CD14-positive monocyte (primary cell): ENCODE measurements around the gene C22orf39. TPM values are rescaled to one million over a fixed set of nuclear protein-coding genes. Genes with fewer than 3 reads are reported as not detected.
A peak's percentile ranks its signal among the peaks of the same experiment; 100 is the strongest.

Source experiments
- DNase-seq, 3 donors: peaks; one replicate each; pipeline ENCODE4 v3.0.0-alpha.2; 2011 to 2022
- H2AFZ ChIP-seq: 2 replicates; pipeline ENCODE4 v1.6.0; 2012; ENCODE audit warnings: mild to moderate bottlenecking, low read depth, low read length, inconsistent platforms; ENCODE audit not compliant: insufficient read depth, poor library complexity, severe bottlenecking
- H3K27ac ChIP-seq, 2 donors: 1 replicate in 1 of 2; 2 replicates in 1 of 2; pipeline ENCODE4 v1.5.1; 2012 to 2013; ENCODE audit warnings: low read length in 2 of 2, control low read depth in 1 of 2, inconsistent platforms in 1 of 2, low read depth in 1 of 2, mild to moderate bottlenecking in 1 of 2
- H3K27me3 ChIP-seq, 2 donors: one replicate each; pipeline versions ENCODE4 v1.6.0 to v1.6.1; 2011 to 2013; ENCODE audit warnings: low read length in 2 of 2; ENCODE audit not compliant: control insufficient read depth in 2 of 2, insufficient read depth in 2 of 2
- H3K36me3 ChIP-seq, 2 donors: replicated peaks in 1 of 2; 1 replicate in 1 of 2; 2 replicates in 1 of 2; pipeline versions ENCODE4 v1.5.1 to v1.6.1; 2012 to 2013; ENCODE audit warnings: low read length in 2 of 2, control low read depth in 1 of 2, inconsistent platforms in 1 of 2, mild to moderate bottlenecking in 1 of 2; ENCODE audit not compliant: insufficient read depth in 2 of 2, control insufficient read depth in 1 of 2
- H3K4me1 ChIP-seq, 2 donors: 1 replicate in 1 of 2; 2 replicates in 1 of 2; pipeline versions ENCODE4 v1.5.1 to v1.6.1; 2012 to 2013; ENCODE audit warnings: low read length in 2 of 2, control low read depth in 1 of 2, inconsistent platforms in 1 of 2, mild to moderate bottlenecking in 1 of 2, moderate library complexity in 1 of 2; ENCODE audit not compliant: insufficient read depth in 2 of 2, control insufficient read depth in 1 of 2
- H3K4me2 ChIP-seq: replicated peaks from 2 replicates; pipeline ENCODE3; 2012; ENCODE audit warnings: low read length, moderate library complexity, mild to moderate bottlenecking; ENCODE audit not compliant: poor library complexity, severe bottlenecking; ENCODE audit errors: extremely low read depth
- H3K4me3 ChIP-seq, 3 experiments: fragments of 200-600 bp in 1 of 3; sonication (generic) in 1 of 3; replicated peaks in 1 of 3; 1 replicate in 2 of 3; 2 replicates in 1 of 3; pipeline ENCODE4 v1.5.1; 2011 to 2013; ENCODE audit warnings: low read length in 3 of 3, mild to moderate bottlenecking in 3 of 3, control low read depth in 2 of 3, low read depth in 2 of 3, inconsistent platforms in 1 of 3, moderate library complexity in 1 of 3
- H3K79me2 ChIP-seq: 2 replicates; pipeline ENCODE4 v1.6.0; 2012; ENCODE audit warnings: mild to moderate bottlenecking, control low read depth, inconsistent platforms, low read length, moderate library complexity; ENCODE audit not compliant: insufficient read depth
- H3K9ac ChIP-seq: 2 replicates; pipeline ENCODE4 v1.6.0; 2017; ENCODE audit warnings: low read length, mild to moderate bottlenecking; ENCODE audit not compliant: insufficient read depth, poor library complexity, severe bottlenecking
- H3K9me3 ChIP-seq, 2 donors: replicated peaks in 1 of 2; 1 replicate in 1 of 2; 2 replicates in 1 of 2; pipeline versions ENCODE4 v1.5.1 to v1.6.1; 2012 to 2013; ENCODE audit warnings: low read length in 2 of 2, control low read depth in 1 of 2; ENCODE audit not compliant: control insufficient read depth in 1 of 2, insufficient read depth in 1 of 2
- H4K20me1 ChIP-seq: 2 replicates; pipeline ENCODE4 v1.6.0; 2012; ENCODE audit warnings: mild to moderate bottlenecking, low read length, control low read depth, moderate library complexity; ENCODE audit not compliant: insufficient read depth
- H3K27ac Mint-ChIP-seq, 7 donors: one replicate each; pipeline ENCODE4 v1.8.0; 2020; ENCODE audit warnings: mild to moderate bottlenecking in 7 of 7, mixed read lengths in 7 of 7, moderate library complexity in 6 of 7, inconsistent platforms in 2 of 7
- H3K27me3 Mint-ChIP-seq, 3 donors: one replicate each; pipeline ENCODE4 v1.8.0; 2021 to 2022; ENCODE audit warnings: low read depth in 3 of 3, mild to moderate bottlenecking in 3 of 3, mixed read lengths in 3 of 3, moderate library complexity in 3 of 3, inconsistent platforms in 1 of 3
- H3K36me3 Mint-ChIP-seq, 2 donors: one replicate each; pipeline ENCODE4 v1.8.0; 2020; ENCODE audit warnings: mixed read lengths in 2 of 2, inconsistent platforms in 1 of 2, mild to moderate bottlenecking in 1 of 2
- H3K4me1 Mint-ChIP-seq: one replicate; pipeline ENCODE4 v1.8.0; 2020; ENCODE audit warnings: mild to moderate bottlenecking, mixed read lengths
- H3K4me3 Mint-ChIP-seq, 2 donors: one replicate each; pipeline ENCODE4 v1.8.0; 2020; ENCODE audit warnings: mild to moderate bottlenecking in 2 of 2, mixed read lengths in 2 of 2, moderate library complexity in 1 of 2
- H3K9me3 Mint-ChIP-seq, 7 donors: one replicate each; pipeline ENCODE4 v1.8.0; 2020 to 2022; ENCODE audit warnings: mixed read lengths in 7 of 7, mild to moderate bottlenecking in 6 of 7, moderate library complexity in 6 of 7, inconsistent platforms in 2 of 7
- CTCF ChIP-seq: fragments of 200-600 bp; IDR thresholded peaks from one replicate; pipeline ENCODE4 v1.8.0; 2022; ENCODE audit warnings: antibody characterized with exemption, mild to moderate bottlenecking
- WGBS: methylation state at CpG from one replicate; pipeline ENCODE4 v1.1.5; 2013; ENCODE audit warnings: missing lambda C conversion rate; ENCODE audit not compliant: insufficient coverage; 5-methylcytosine and 5-hydroxymethylcytosine counted together
- intact Hi-C, 2 donors: fragments of 100-400 bp; cut with micrococcal nuclease; formaldehyde crosslinking; loops; one replicate each; pipeline versions ENCODE4 v1.15.0 to v1.15.1; 2023
- polyA plus RNA-seq, 3 donors: library from polyadenylated mRNA; depleted of rRNA in 1 of 3; unstranded in 2 of 3; stranded (reverse) in 1 of 3; fragments of 300-500 nt in 2 of 3; fragments of >200 nt in 1 of 3; fragmentation: Illumina TruSeq in 2 of 3; gene quantifications; 1 replicate in 2 of 3; 2 replicates in 1 of 3; pipeline ENCODE4 v1.2.3, GENCODE V29; 2012 to 2021

The C22orf39 gene
- polyA plus RNA-seq, 3 donors = 21.2 to 40.3 (median 38.4) TPM

GRCh38 chr22:19394274-19395050 lies 53.0 kb downstream of the C22orf39 start:
- no peaks in the 10 kb centered on the region for H3K4me1 ChIP-seq
- peak overlapping the region in 2 of 7 donors; percentile 31 to 42 for H3K27ac Mint-ChIP-seq
- no peak overlapping the region for H2AFZ ChIP-seq
- WGBS = 96% methylated on average over 6 of the region's 8 CpGs
- intact Hi-C loops = no loop called here
- H3K4me1 Mint-ChIP-seq = no peaks in the 10 kb centered on the region
- peaks cover 0 to 2% (median 0%) of the 10 kb centered on the region in 3 donors for H3K27me3 Mint-ChIP-seq
- H3K9me3 Mint-ChIP-seq = no peaks in the 10 kb centered on the region
- peaks cover 92 to 99% of the 10 kb centered on the region in 2 donors for H3K36me3 ChIP-seq
- H3K9me3 ChIP-seq = no peaks in the 10 kb centered on the region
- H3K4me3 ChIP-seq = no peak overlapping the region
- no peaks in the 10 kb centered on the region for H3K27me3 ChIP-seq
- H3K4me3 Mint-ChIP-seq = no peak overlapping the region
- TF ChIP-seq CTCF = no peak
- H3K4me2 ChIP-seq = no peak overlapping the region
- no peaks in the 10 kb centered on the region for H3K79me2 ChIP-seq
- H4K20me1 ChIP-seq = no peaks in the 10 kb centered on the region
- DNase-seq = no peak
- no peak overlapping the region for H3K27ac ChIP-seq
- H3K9ac ChIP-seq = no peak overlapping the region
- peaks cover 84 to 94% of the 10 kb centered on the region in 2 donors for H3K36me3 Mint-ChIP-seq

GRCh38 chr22:19393704-19394103 lies 53.8 kb downstream of the C22orf39 start:
- H3K9ac ChIP-seq = no peak overlapping the region
- peaks cover 83 to 94% of the 10 kb centered on the region in 2 donors for H3K36me3 Mint-ChIP-seq
- H3K4me3 ChIP-seq = no peak overlapping the region
- H3K4me1 Mint-ChIP-seq = no peaks in the 10 kb centered on the region
- no peak overlapping the region for H3K27ac Mint-ChIP-seq
- no peaks in the 10 kb centered on the region for H4K20me1 ChIP-seq
- H3K4me1 ChIP-seq = no peaks in the 10 kb centered on the region
- peaks cover 0 to 2% (median 0%) of the 10 kb centered on the region in 3 donors for H3K27me3 Mint-ChIP-seq
- no peak overlapping the region for H3K4me2 ChIP-seq
- no peaks in the 10 kb centered on the region for H3K9me3 ChIP-seq
- intact Hi-C loops = no loop called here
- no peak overlapping the region for H2AFZ ChIP-seq
- H3K9me3 Mint-ChIP-seq = no peaks in the 10 kb centered on the region
- H3K36me3 ChIP-seq = peaks cover 93 to 99% of the 10 kb centered on the region in 2 donors
- WGBS = 100% methylated on average over 5 of the region's 5 CpGs
- H3K27me3 ChIP-seq = no peaks in the 10 kb centered on the region
- TF ChIP-seq CTCF = no peak
- no peak for DNase-seq
- H3K4me3 Mint-ChIP-seq = no peak overlapping the region
- no peaks in the 10 kb centered on the region for H3K79me2 ChIP-seq
- no peak overlapping the region for H3K27ac ChIP-seq

Other genes starting within 250 kb of the C22orf39 start
- gene CLTCL1, start 156.0 kb downstream of the C22orf39 start, polyA plus RNA-seq = 10 to 100 TPM in 1 of 3 donors, 1 to 10 TPM in 2; 5.1 to 17.0 (median 6.1) TPM
- gene HIRA, start 16.0 kb downstream of the C22orf39 start, polyA plus RNA-seq = 10 to 100 TPM in 1 of 3 donors, 1 to 10 TPM in 2; 1.8 to 20.7 (median 2.6) TPM
- gene MRPL40, start 15.2 kb downstream of the C22orf39 start, polyA plus RNA-seq = 10 to 100 TPM in 2 of 3 donors, 1 to 10 TPM in 1; 9.2 to 61.4 (median 48.4) TPM
- 10 to 100 TPM; 57.0 to 82.5 (median 68.5) TPM for gene UFD1, start 31.5 kb upstream of the C22orf39 start, polyA plus RNA-seq
- gene CDC45, start 32.2 kb upstream of the C22orf39 start, polyA plus RNA-seq = under 1 TPM in 1 of 3 donors, not detected in 2; 0.04 TPM
- gene CLDN5, start 76.7 kb upstream of the C22orf39 start, polyA plus RNA-seq = under 1 TPM; 0.05 to 0.35 (median 0.27) TPM